HS-27A (cell line): ENCODE measurements around the gene SYF2.
"Not testable (repeated sequence)": the region's sequence is repeated elsewhere in the genome, so short reads cannot be mapped to it uniquely, and the experiment has no call there.

ENCODE experiments used
- DNase-seq: peaks from one replicate; pipeline ENCODE4 v3.0.0-alpha.2; 2012; ENCODE audit warnings: low read depth, missing footprints

SYF2 gene

GRCh38 chr1:25232027-25232865 is at the start of gene SYF2:
Gene SYF2 (minus strand): TSS chr1:25232502. CDS start chr1:25232467, 35 bp downstream.
- peak; percentile 81 for DNase-seq

GRCh38 chr1:25279693-25280111 is 47.4 kb upstream of the SYF2 start:
- DNase-seq, result not testable (repeated sequence)

DNA sequence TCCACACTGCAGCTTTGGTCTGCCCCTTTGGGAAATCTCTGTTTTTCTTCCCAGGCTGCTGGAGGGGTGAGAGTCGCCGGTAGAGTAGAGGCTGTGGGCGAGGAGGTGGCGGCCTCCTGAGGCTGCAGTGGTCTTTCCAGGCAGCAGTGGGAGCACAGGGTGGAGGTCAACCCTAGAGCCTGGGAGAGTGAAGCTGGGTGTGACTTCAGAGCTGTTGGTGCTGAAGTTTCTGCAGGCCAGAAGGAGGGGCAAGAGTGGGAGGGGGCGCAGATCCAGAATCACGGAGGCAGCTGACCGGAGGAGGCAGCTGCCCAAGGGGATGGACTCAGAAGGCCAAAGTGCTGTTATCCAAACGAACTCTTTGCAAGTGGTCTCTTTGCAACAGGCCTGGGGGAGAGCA is 46.5 kb upstream of the SYF2 start:
- DNase-seq, result not testable (repeated sequence)

GRCh38 chr1:25278358-25278757 is 46.1 kb upstream of the SYF2 start:
- DNase-seq, result not testable (repeated sequence)

- not testable (repeated sequence) for DNase-seq
Observed at GRCh38 chr1:25277295-25277694, 45.0 kb upstream of the SYF2 start.

DNA sequence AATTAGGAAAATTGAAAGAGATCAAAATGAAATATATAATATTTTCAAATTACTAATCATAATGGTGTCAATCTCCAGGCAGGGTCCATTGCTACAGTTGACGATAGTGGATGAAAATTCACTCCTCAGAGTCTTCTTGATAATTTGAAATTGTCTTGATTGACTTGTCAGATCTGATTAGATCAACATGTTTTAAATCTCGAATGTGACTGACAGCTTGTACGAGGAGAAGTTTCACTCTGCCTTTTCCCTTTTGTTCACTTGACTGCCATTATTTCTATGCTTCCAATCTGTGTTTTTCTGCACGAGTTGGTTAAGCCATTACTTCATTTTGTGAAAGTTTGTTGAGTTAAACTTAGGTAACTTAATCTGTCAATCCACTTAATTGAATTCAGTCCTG is 43.3 kb upstream of the SYF2 start:
- not testable (repeated sequence) for DNase-seq

GRCh38 chr1:25272238-25272637 is 39.9 kb upstream of the SYF2 start, which contains the start of gene RHD:
Gene RHD (plus strand): TSS chr1:25272509. CDS start chr1:25272548, 39 bp downstream.
- not testable (repeated sequence) for DNase-seq

- DNase-seq, result not testable (repeated sequence)
Observed at GRCh38 chr1:25268143-25268760, 36.0 kb upstream of the SYF2 start.

DNA sequence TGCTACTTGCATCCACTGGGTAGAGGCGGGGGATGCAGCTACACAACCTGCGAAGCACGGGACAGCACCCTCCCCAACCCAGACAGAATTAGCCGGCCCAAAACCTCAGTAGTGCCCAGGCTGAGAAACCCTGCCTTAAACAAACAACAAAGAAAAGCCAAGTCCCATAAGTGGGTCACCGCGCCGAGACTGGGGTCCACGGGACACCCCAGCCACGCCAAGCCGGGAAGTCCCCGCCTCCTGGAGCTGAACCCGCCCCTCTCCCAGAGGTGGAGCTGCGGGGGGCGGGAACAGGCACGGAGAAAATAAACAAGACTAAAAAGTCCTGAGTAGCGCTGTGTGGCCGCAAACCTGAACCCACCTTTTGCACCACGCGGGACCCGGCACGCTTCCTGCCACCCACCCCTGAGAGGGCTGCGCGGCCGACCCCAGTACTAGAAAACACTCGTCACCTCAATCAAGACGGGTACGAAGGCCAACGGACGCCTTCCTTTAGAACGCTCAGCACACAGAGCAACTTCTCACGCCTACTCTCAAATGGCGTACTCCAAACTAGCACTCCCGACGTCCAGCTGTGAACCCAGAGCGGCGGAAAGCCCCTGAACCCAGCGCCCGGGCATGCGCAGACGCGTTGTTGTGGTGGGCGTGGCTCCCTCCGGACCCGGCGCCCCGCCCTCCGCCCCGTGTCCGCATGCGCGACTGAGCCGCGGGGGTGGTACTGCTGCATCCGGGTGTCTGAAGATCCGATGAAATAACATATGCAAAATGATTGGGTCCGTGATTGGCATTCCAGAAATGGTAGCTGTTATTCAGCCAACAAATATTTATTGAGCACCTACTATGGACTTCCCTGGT is 35.2 kb upstream of the SYF2 start:
- DNase-seq, result peak; percentile 58

DNA sequence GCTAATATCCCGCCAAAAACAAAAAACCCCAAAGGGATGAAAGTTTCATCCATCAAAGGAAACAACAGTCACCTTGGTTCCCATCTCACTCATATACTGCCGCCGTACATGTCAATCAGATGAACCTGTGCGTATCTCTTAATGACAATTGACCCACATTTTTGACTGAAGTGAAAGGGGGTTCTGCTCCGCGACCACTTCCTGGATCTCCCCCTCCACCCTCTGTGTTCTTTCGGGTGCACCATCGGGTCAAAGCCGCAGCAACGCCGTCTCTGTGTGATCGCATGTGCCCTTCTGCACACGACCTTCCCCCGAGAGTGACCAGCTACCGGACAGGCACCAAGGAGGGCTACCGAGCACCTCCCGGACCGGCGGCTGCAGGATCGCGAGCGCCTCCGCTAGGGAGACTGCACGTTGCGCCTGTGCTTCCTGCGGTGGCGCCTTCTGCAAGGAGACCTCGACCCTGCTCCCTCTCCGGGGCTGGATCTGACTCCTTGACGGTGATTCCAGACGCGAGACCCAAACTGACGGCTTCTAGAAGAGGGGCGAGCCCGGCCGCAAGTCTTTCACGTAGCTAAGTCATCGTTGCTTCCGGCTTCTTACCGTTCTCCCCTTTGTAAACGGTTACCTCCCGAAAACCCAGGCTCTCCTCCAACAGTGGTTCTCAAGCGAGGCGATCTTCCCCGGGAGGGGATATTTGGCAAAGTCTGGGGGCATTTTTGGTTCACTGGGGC is 34.4 kb upstream of the SYF2 start:
- DNase-seq, result not testable (repeated sequence)

GRCh38 chr1:25260336-25260735 is 28.0 kb upstream of the SYF2 start:
- DNase-seq, result not testable (repeated sequence)

- DNase-seq, result not testable (repeated sequence)
Observed at GRCh38 chr1:25259813-25260212, 27.5 kb upstream of the SYF2 start.

- DNase-seq, result no peak
Observed at GRCh38 chr1:25257196-25257595, 24.9 kb upstream of the SYF2 start.

DNA sequence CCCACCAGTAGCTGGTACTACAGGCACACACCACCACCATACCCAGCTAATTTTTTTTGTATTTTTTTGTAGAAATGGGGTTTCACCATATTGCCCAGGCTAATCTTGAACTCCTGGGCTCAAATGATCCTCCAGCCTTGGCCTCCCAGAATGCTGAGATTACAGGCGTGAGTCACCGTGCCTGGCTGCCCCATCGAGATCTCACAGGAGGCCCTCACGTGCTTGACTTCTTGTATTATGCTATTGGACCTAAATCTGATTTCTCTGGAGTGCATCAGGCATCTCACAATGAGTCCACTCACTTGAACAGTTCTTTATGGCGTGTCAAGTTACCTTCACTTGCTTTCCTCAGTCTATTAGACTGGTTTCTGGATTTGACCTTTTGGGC is 24.3 kb upstream of the SYF2 start:
- DNase-seq, result no peak

DNA sequence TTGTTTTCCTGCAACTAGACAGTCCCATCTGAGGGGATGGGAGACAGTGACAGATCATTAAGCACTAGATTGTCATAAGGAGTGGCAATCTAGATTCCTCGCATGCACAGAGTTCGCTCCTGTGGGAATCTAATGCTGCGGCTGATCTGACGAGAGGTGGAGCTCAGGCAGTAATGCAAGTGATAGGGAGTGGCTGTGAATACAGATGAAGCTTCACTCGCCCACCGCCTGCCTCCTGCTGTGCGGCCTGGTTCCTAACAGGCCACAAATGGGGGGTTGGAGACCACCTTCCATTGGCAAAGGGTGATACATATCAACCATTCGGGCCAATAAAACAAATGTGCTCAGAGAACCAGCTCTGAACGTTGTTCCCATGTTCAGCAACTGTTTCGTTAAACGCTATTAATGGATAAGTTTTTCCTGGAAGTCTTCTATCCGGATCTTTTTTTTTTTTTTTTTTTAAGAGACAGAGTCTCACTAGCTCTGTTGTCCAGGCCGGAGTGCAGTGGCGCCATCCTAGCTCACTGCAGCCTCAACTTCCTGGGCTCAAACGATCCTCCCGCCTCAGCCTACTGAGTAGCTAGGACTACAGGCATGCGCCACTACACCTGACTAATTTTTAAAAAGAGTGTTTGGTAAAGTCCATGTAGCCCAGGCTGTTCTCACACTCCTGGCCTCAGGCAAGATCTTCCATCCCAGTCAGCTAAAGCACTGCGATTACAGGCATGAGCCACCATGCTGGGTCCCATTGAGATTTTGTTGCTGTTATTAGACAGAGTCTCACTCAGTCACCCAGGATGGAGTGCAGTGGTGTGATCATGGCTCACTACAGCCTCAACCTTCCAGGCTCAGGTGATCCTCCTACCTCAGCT is 23.6 kb upstream of the SYF2 start:
- DNase-seq, result no peak

DNA sequence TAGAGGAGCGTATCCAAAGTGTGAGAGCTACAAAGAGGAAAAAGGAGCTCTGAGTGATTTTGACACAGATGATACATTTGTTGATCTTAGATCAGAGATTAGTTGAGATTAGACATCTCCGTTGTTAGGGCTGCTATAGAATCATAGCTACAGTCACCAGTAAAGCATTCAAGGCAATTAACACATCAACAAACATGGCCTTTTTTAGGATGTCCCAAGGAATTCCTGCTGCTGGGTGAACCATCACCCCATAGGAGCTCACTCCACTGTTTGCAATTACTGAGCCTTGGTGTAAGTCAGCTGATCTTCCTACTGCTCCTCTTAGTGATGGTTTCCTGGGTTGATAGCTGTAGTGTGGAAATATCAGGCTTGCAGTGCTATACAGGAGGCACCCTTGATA is 21.6 kb upstream of the SYF2 start:
- no peak for DNase-seq

DNA sequence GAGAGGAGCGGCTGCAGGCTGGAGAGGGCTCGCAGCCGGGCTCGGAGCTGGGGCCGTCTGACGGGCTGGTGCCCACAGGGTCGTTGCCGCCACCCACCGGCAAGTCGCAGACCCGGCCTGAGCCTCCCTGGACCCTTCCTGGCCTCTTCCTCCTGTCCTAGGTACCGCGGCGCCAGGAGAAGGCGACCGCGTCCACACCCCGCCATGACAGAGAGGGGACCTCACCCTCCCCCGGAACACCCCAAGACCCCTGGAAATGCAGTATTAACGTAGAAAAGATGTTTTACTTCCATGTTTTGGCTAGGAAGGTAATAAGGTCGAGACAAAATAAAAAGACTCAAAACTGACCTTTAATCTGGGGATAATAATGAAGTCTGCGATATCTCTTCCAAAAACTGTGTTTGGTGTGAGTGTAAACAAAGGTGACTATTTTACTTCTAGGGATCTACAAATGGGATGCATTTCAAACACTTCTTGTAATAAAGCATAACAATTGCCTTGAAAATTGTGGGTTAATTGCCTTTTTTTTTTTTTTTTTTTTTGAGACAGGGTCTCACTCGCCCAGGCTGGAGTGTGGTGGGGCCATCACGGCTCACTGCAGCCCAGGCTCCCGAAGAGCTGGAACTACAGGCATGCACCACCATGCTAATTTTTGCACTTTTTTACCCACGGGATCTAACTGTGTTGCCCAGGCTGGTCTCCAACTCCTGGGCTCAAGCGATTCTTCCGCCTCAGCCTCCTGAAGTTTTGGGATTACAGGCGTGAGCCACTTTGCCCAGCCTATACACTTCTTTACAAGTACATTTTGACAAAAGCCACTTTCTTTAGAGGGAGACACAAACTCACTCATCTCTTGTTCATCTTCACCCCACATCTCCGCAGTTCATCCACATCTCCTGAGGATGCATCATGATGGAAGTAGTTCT is 15.8 kb upstream of the SYF2 start:
- DNase-seq, result no peak

- peak; percentile 97 for DNase-seq
Observed at GRCh38 chr1:25247024-25247828, 14.9 kb upstream of the SYF2 start, which contains the start of gene RSRP1. Gene RSRP1 (minus strand): TSS chr1:25247454. CDS start chr1:25246963, 491 bp downstream.
